Naive thymus-derived CD4-positive, alpha-beta T cell (primary cell): ENCODE data around the gene ENAM. TPM values are rescaled to one million over a fixed set of nuclear protein-coding genes. Genes with fewer than 3 reads are reported as not detected.

Source experiments
- ATAC-seq: fragments of 150-1000 bp; cut with Tn5 transposase; 2 replicates; pipeline ENCODE4 v1.10.0; 2021; ENCODE audit warnings: mild to moderate bottlenecking, moderate library complexity
- CTCF ChIA-PET: fragments of 350-600 bp; sonication (Branson Sonifier 250); formaldehyde crosslinking; loops from one replicate; lab custom pipeline; 2021; ENCODE audit warnings: antibody characterized with exemption; lab: Charles Lee
- POLR2A ChIA-PET: fragments of 350-600 bp; sonication (Branson Sonifier 250); formaldehyde crosslinking; loops from one replicate; lab custom pipeline; 2021; ENCODE audit warnings: antibody characterized with exemption, inconsistent platforms; lab: Charles Lee
- DNase-seq, 9 donors: peaks; one replicate each; pipeline versions ENCODE4 v3.0.0 to v3.0.0-alpha.2; 2020 to 2022; ENCODE audit warnings: mixed read lengths in 1 of 9
- H3K27ac ChIP-seq: one replicate; pipeline ENCODE4 v1.7.0; 2013; ENCODE audit warnings: mild to moderate bottlenecking, low read depth, low read length, moderate library complexity
- H3K27me3 ChIP-seq, 2 donors: one replicate each; pipeline ENCODE4 v1.7.0; 2013; ENCODE audit warnings: low read length in 2 of 2, mild to moderate bottlenecking in 2 of 2, moderate library complexity in 2 of 2; ENCODE audit not compliant: control insufficient read depth in 2 of 2, insufficient read depth in 2 of 2
- H3K36me3 ChIP-seq, 3 experiments: 1 replicate in 2 of 3; 2 replicates in 1 of 3; pipeline ENCODE4 v1.7.0; 2013; ENCODE audit warnings: low read length in 3 of 3, mild to moderate bottlenecking in 3 of 3, moderate library complexity in 1 of 3; ENCODE audit not compliant: insufficient read depth in 3 of 3, control insufficient read depth in 2 of 3
- H3K4me1 ChIP-seq, 2 donors: one replicate each; pipeline ENCODE4 v1.7.0; 2013; ENCODE audit warnings: low read length in 2 of 2, mild to moderate bottlenecking in 2 of 2, moderate library complexity in 1 of 2; ENCODE audit not compliant: control insufficient read depth in 2 of 2, insufficient read depth in 2 of 2
- H3K4me3 ChIP-seq: 2 replicates; pipeline ENCODE4 v1.7.0; 2013; ENCODE audit warnings: mild to moderate bottlenecking, low read length
- H3K9me3 ChIP-seq, 3 experiments: 1 replicate in 2 of 3; 2 replicates in 1 of 3; pipeline ENCODE4 v1.7.0; 2013; ENCODE audit warnings: low read length in 3 of 3; ENCODE audit not compliant: control insufficient read depth in 2 of 3
- H3K27ac Mint-ChIP-seq, 9 donors: one replicate each; pipeline ENCODE4 v1.8.0; 2020 to 2022; ENCODE audit warnings: mixed read lengths in 9 of 9, mild to moderate bottlenecking in 8 of 9, moderate library complexity in 5 of 9, inconsistent platforms in 2 of 9
- H3K27me3 Mint-ChIP-seq, 5 donors: one replicate each; pipeline ENCODE4 v1.8.0; 2021 to 2022; ENCODE audit warnings: mixed read lengths in 5 of 5, mild to moderate bottlenecking in 1 of 5
- H3K36me3 Mint-ChIP-seq, 5 donors: one replicate each; pipeline ENCODE4 v1.8.0; 2020 to 2022; ENCODE audit warnings: mixed read lengths in 5 of 5, mild to moderate bottlenecking in 3 of 5, inconsistent platforms in 1 of 5
- H3K4me1 Mint-ChIP-seq, 7 donors: one replicate each; pipeline ENCODE4 v1.8.0; 2020 to 2022; ENCODE audit warnings: mixed read lengths in 7 of 7, mild to moderate bottlenecking in 3 of 7, inconsistent platforms in 1 of 7
- H3K4me3 Mint-ChIP-seq, 10 donors: one replicate each; pipeline ENCODE4 v1.8.0; 2020 to 2022; ENCODE audit warnings: mild to moderate bottlenecking in 10 of 10, mixed read lengths in 10 of 10, moderate library complexity in 6 of 10, inconsistent platforms in 2 of 10
- H3K9me3 Mint-ChIP-seq, 11 donors: one replicate each; pipeline ENCODE4 v1.8.0; 2020 to 2022; ENCODE audit warnings: mixed read lengths in 11 of 11, mild to moderate bottlenecking in 4 of 11, inconsistent platforms in 1 of 11, moderate library complexity in 1 of 11
- intact Hi-C, 2 donors: fragments of 100-400 bp; cut with micrococcal nuclease; formaldehyde crosslinking; loops; one replicate each; pipeline ENCODE4 v1.15.1; 2023
- polyA plus RNA-seq, 2 donors: library from polyadenylated mRNA; unstranded; fragments of 300-500 nt; fragmentation: Illumina TruSeq; gene quantifications; one replicate each; pipeline ENCODE4 v1.2.3, GENCODE V29; 2021
- total RNA-seq, 6 experiments: library from RNA in 5 of 6; stranded (reverse) in 5 of 6; gene quantifications; 1 replicate in 5 of 6; 2 replicates in 1 of 6; pipeline ENCODE4 v1.2.3 and lab custom pipeline; 2021 to 2026

Gene ENAM
- total and polyA plus RNA-seq, 7 experiments from 2014 or later, result not detected

- peaks cover 0 to 2% (median 0%) of the 10 kb centered on the region in 11 donors for H3K9me3 Mint-ChIP-seq
- Histone ChIP-seq H3K27me3 (no peaks in the 10 kb centered on the region), H3K4me1 (no peaks in the 10 kb centered on the region), H3K36me3 (no peaks in the 10 kb centered on the region), H3K4me3 (no peak overlapping the region), H3K9me3 (no peaks in the 10 kb centered on the region), H3K27ac (no peak overlapping the region)
- H3K27me3 Mint-ChIP-seq, result no peaks in the 10 kb centered on the region
- peak overlapping the region in 1 of 9 donors; percentile 14 for H3K27ac Mint-ChIP-seq
- no peak overlapping the region for H3K4me3 Mint-ChIP-seq
- DNase-seq, result peak in 6 of 9 donors; percentile 7 to 60 (median 30)
- H3K36me3 Mint-ChIP-seq, result no peaks in the 10 kb centered on the region
- ATAC-seq, result no peak
- peaks cover 0 to 4% (median 0%) of the 10 kb centered on the region in 7 donors for H3K4me1 Mint-ChIP-seq
- intact Hi-C loops, result loop anchor here in 1 of 2 donors (10.0 kb wide), 2 partner anchors 111 to 381 kb away; no protein-coding TSS in a partner anchor
- ChIA-PET CTCF (no interaction called here), POLR2A (interaction anchor here (1.0 kb wide), 1 partner anchor 80 kb away, joined by 3 read pairs; no protein-coding TSS in a partner anchor)
These were observed 5.2 kb upstream of the ENAM start for GRCh38 chr4:70623323-70623722.

GRCh38 chr4:70624226-70624793, 4.2 kb upstream of the ENAM start:
- ATAC-seq, result no peak
- CTCF ChIA-PET, result no interaction called here
- Mint-ChIP-seq H3K27me3 (no peaks in the 10 kb centered on the region), H3K4me1 (peaks cover 0 to 6% (median 4%) of the 10 kb centered on the region in 7 donors), H3K27ac (no peak overlapping the region), H3K4me3 (no peak overlapping the region), H3K36me3 (no peaks in the 10 kb centered on the region), H3K9me3 (peaks cover 0 to 2% (median 0%) of the 10 kb centered on the region in 11 donors)
- H3K36me3 ChIP-seq, result no peaks in the 10 kb centered on the region
- H3K4me1 ChIP-seq, result no peaks in the 10 kb centered on the region
- H3K9me3 ChIP-seq, result no peaks in the 10 kb centered on the region
- no peak overlapping the region for H3K27ac ChIP-seq
- H3K27me3 ChIP-seq, result no peaks in the 10 kb centered on the region
- intact Hi-C loops, result loop anchor here in 1 of 2 donors (2.0 to 10.0 kb wide), 3 partner anchors 64 to 380 kb away; partner anchors contain the start of gene UTP3
- DNase-seq, result peak in 1 of 9 donors; percentile 18
- POLR2A ChIA-PET, result interaction anchor here (1.0 kb wide), 1 partner anchor 79 kb away, joined by 3 read pairs; no protein-coding TSS in a partner anchor
- H3K4me3 ChIP-seq, result no peak overlapping the region

- Mint-ChIP-seq H3K4me1 (peaks cover 0 to 6% (median 4%) of the 10 kb centered on the region in 7 donors), H3K4me3 (no peak overlapping the region), H3K27ac (no peak overlapping the region), H3K9me3 (no peaks in the 10 kb centered on the region), H3K36me3 (no peaks in the 10 kb centered on the region), H3K27me3 (peaks cover 0 to 14% (median 0%) of the 10 kb centered on the region in 5 donors)
- Histone ChIP-seq H3K36me3 (no peaks in the 10 kb centered on the region), H3K9me3 (no peaks in the 10 kb centered on the region), H3K27ac (no peak overlapping the region), H3K4me1 (no peaks in the 10 kb centered on the region), H3K27me3 (no peaks in the 10 kb centered on the region), H3K4me3 (no peak overlapping the region)
- DNase-seq (no peak), ATAC-seq (no peak)
- POLR2A ChIA-PET, result no interaction called here
- CTCF ChIA-PET, result interaction anchor here (2.3 kb wide), 1 partner anchor 25 kb away, joined by 6 read pairs; no protein-coding TSS in a partner anchor
- intact Hi-C loops, result loop anchor here in 1 of 2 donors (10.0 kb wide), 2 partner anchors 107 to 377 kb away; no protein-coding TSS in a partner anchor
These were observed 924 bp upstream of the ENAM start for GRCh38 chr4:70627620-70628019.

- no peaks in the 10 kb centered on the region for H3K36me3 ChIP-seq
- DNase-seq, result no peak
- H3K4me3 ChIP-seq, result no peak overlapping the region
- no peak overlapping the region for H3K27ac ChIP-seq
- Mint-ChIP-seq H3K27me3 (peaks cover 7 to 22% (median 16%) of the 10 kb centered on the region in 5 donors), H3K4me1 (peaks cover 0 to 6% (median 0%) of the 10 kb centered on the region in 7 donors), H3K9me3 (no peaks in the 10 kb centered on the region), H3K36me3 (no peaks in the 10 kb centered on the region), H3K27ac (peak overlapping the region in 2 of 9 donors; percentile 8 to 18), H3K4me3 (no peak overlapping the region)
- no peaks in the 10 kb centered on the region for H3K27me3 ChIP-seq
- intact Hi-C loops, result loop anchor here in 1 of 2 donors (10.0 kb wide), 2 partner anchors 105 to 375 kb away; no protein-coding TSS in a partner anchor
- no peak for ATAC-seq
- ChIA-PET POLR2A (no interaction called here), CTCF (interaction anchor here (0.6 to 2.3 kb wide), 2 partner anchors 19 to 23 kb away, joined by 3 to 6 read pairs; no protein-coding TSS in a partner anchor)
- no peaks in the 10 kb centered on the region for H3K4me1 ChIP-seq
- no peaks in the 10 kb centered on the region for H3K9me3 ChIP-seq
These were observed 1.0 kb downstream of the ENAM start for GRCh38 chr4:70629469-70630090.

- intact Hi-C loops, result no loop called here
- POLR2A ChIA-PET, result no interaction called here
- Histone ChIP-seq H3K27me3 (no peaks in the 10 kb centered on the region), H3K4me1 (no peaks in the 10 kb centered on the region), H3K9me3 (no peaks in the 10 kb centered on the region), H3K4me3 (no peak overlapping the region), H3K27ac (no peak overlapping the region), H3K36me3 (no peaks in the 10 kb centered on the region)
- H3K36me3 Mint-ChIP-seq, result no peaks in the 10 kb centered on the region
- CTCF ChIA-PET, result no interaction called here
- H3K27me3 Mint-ChIP-seq, result peaks cover 7 to 22% (median 16%) of the 10 kb centered on the region in 5 donors
- H3K4me1 Mint-ChIP-seq, result peaks cover 0 to 6% (median 0%) of the 10 kb centered on the region in 7 donors
- no peaks in the 10 kb centered on the region for H3K9me3 Mint-ChIP-seq
- DNase-seq (no peak), ATAC-seq (no peak)
- no peak overlapping the region for H3K27ac Mint-ChIP-seq
- no peak overlapping the region for H3K4me3 Mint-ChIP-seq
These were observed 1.6 kb downstream of the ENAM start for GRCh38 chr4:70630162-70630561.

- Mint-ChIP-seq H3K27me3 (peaks cover 7 to 22% (median 16%) of the 10 kb centered on the region in 5 donors), H3K27ac (no peak overlapping the region), H3K4me3 (no peak overlapping the region), H3K4me1 (peaks cover 0 to 6% (median 0%) of the 10 kb centered on the region in 7 donors), H3K9me3 (no peaks in the 10 kb centered on the region), H3K36me3 (no peaks in the 10 kb centered on the region)
- no peaks in the 10 kb centered on the region for H3K9me3 ChIP-seq
- no peak overlapping the region for H3K27ac ChIP-seq
- DNase-seq (no peak), ATAC-seq (no peak)
- ChIA-PET POLR2A (no interaction called here), CTCF (no interaction called here)
- no peaks in the 10 kb centered on the region for H3K4me1 ChIP-seq
- no peaks in the 10 kb centered on the region for H3K27me3 ChIP-seq
- H3K36me3 ChIP-seq, result no peaks in the 10 kb centered on the region
- intact Hi-C loops, result no loop called here
- H3K4me3 ChIP-seq, result no peak overlapping the region
These were observed 3.5 kb downstream of the ENAM start for GRCh38 chr4:70632028-70632427.
